Colonic mucosa (tissue), 4 donors: ENCODE measurements around the gene SMC3. TPM values are rescaled to one million over a fixed set of nuclear protein-coding genes. Genes with fewer than 3 reads are reported as not detected.

Experiments
- DNase-seq: peaks from one replicate; pipeline ENCODE4 v3.0.0-alpha.2; 2020
- H3K27ac ChIP-seq: fragments of 200-600 bp; one replicate; pipeline ENCODE4 v1.8.0; 2021
- H3K27me3 ChIP-seq: fragments of 200-600 bp; one replicate; pipeline ENCODE4 v1.8.0; 2021
- H3K36me3 ChIP-seq: fragments of 200-600 bp; one replicate; pipeline ENCODE4 v1.8.0; 2021
- H3K4me1 ChIP-seq: fragments of 200-600 bp; one replicate; pipeline ENCODE4 v1.8.0; 2021; ENCODE audit warnings: mild to moderate bottlenecking
- H3K4me3 ChIP-seq: fragments of 200-600 bp; one replicate; pipeline ENCODE4 v1.8.0; 2021
- H3K9ac ChIP-seq, 2 donors: one replicate each; pipeline ENCODE4 v1.7.0; 2013; ENCODE audit warnings: control low read depth in 2 of 2, low read depth in 2 of 2, low read length in 2 of 2
- H3K9me3 ChIP-seq: fragments of 200-600 bp; one replicate; pipeline ENCODE4 v1.8.0; 2021
- intact Hi-C: fragments of 100-400 bp; cut with DNase I; formaldehyde crosslinking; loops from one replicate; pipeline ENCODE4 v1.14.1; 2022
- total RNA-seq, 2 donors: library from RNA; stranded (reverse); fragmentation: NEBNext Ultra II Directional in 1 of 2; extraction: Animal tissue kit (Norgen Biotek cat#: 25700) in 1 of 2; gene quantifications; one replicate each; pipeline ENCODE4 v1.2.1, GENCODE V29; 2021
- TF ChIP-seq, protein P1 (sequence below): fragments of 200-600 bp; IDR thresholded peaks from one replicate; pipeline ENCODE4 v1.8.0; 2022; ENCODE audit warnings: antibody characterized with exemption, mild to moderate bottlenecking
- donor health status: healthy.
- donor health status: DM: no; HTN: no; CAD: no.
- donor health status: DM: no; HTN: no; CAD: no.

The SMC3 gene
- total RNA-seq, 2 donors from 2014 or later, result 26.9 to 33.0 TPM

DNA sequence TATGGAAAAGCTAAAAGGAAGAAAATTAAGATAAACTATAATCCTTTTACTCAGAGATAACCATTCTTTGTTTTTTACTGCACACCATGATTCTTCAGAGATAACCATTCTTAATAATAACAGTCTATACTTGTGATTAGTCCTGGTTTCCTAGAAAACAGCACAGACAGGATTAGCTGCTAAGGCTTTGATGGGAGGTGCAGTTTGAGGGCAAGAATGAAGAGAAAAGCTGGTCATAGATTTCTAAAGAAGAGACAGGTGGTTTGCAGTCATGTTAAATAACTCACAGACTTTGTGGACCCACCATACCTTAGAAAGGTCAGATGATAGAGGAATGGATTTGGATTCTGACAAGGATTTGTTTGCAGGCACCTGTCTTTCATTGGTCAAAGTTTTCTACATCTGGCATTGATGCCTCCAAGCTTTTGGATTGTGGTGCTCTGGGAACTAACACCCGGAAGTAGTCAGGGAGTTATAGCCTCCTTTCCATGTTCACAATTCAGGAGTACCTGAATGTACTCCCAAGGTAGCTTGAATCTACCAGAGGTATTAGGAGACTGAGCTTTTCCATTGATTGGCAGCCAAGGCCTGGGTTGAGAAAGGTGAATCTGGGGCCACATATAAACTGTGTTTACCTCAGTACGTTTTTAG is 3.7 kb downstream of the SMC3 start:
- no peak for DNase-seq
- Histone ChIP-seq H3K4me3 (no peak overlapping the region), H3K9ac (no peak overlapping the region), H3K27me3 (no peaks in the 10 kb centered on the region), H3K36me3 (no peaks in the 10 kb centered on the region), H3K4me1 (peaks cover 5% of the 10 kb centered on the region), H3K9me3 (no peaks in the 10 kb centered on the region), H3K27ac (no peak overlapping the region)
- TF ChIP-seq, protein P1, sequence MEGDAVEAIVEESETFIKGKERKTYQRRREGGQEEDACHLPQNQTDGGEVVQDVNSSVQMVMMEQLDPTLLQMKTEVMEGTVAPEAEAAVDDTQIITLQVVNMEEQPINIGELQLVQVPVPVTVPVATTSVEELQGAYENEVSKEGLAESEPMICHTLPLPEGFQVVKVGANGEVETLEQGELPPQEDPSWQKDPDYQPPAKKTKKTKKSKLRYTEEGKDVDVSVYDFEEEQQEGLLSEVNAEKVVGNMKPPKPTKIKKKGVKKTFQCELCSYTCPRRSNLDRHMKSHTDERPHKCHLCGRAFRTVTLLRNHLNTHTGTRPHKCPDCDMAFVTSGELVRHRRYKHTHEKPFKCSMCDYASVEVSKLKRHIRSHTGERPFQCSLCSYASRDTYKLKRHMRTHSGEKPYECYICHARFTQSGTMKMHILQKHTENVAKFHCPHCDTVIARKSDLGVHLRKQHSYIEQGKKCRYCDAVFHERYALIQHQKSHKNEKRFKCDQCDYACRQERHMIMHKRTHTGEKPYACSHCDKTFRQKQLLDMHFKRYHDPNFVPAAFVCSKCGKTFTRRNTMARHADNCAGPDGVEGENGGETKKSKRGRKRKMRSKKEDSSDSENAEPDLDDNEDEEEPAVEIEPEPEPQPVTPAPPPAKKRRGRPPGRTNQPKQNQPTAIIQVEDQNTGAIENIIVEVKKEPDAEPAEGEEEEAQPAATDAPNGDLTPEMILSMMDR, result no peak
- intact Hi-C loops, result no loop called here

DNA sequence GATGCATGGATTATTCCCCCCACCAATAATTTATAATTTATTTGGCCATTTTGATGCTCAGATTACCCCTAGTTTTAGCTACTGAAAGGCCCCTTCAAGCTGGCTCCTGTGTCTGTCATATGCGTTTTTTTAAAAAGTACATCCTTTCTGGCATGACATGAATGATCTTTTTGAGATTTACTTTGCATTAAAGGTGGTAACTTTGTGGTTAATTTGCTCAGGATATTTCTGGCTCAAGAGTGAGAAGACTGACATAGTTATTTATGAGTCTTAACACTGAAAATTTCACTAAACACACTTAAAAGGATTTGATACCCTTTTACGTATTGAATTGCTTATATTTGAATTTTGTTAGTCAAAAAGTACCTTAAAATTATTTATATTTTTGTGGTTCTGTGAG is 5.4 kb downstream of the SMC3 start:
- TF ChIP-seq, protein P1, result no peak
- H3K4me1 ChIP-seq, result no peaks in the 10 kb centered on the region
- H3K4me3 ChIP-seq, result no peak overlapping the region
- H3K27me3 ChIP-seq, result no peaks in the 10 kb centered on the region
- no peaks in the 10 kb centered on the region for H3K9me3 ChIP-seq
- DNase-seq, result no peak
- no peak overlapping the region for H3K9ac ChIP-seq
- no peak overlapping the region for H3K27ac ChIP-seq
- H3K36me3 ChIP-seq, result no peaks in the 10 kb centered on the region
- intact Hi-C loops, result no loop called here

DNA sequence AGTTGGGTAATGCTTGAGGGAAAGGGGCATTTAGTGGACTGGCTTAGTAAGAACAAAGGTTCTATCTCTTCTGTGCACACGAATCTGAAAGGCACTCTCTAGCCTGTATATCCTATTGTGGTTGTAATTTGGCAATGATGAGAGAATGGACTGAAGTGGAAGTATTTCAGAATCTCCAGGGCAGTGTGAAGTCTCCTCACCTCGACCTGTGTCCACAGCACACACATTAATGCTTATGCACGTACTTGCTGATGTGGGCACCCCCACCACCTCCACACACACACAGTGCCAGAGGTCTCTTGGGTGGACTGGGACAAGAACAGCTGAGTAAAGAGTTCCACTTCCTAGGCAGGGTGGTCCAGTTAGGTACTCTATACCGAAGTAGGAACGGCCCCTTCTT is 6.9 kb downstream of the SMC3 start:
- Histone ChIP-seq H3K27me3 (no peaks in the 10 kb centered on the region), H3K4me1 (no peaks in the 10 kb centered on the region), H3K9ac (no peak overlapping the region), H3K4me3 (no peak overlapping the region), H3K36me3 (no peaks in the 10 kb centered on the region), H3K27ac (no peak overlapping the region), H3K9me3 (no peaks in the 10 kb centered on the region)
- no peak for DNase-seq
- intact Hi-C loops, result no loop called here
- TF ChIP-seq, protein P1, result no peak

DNA sequence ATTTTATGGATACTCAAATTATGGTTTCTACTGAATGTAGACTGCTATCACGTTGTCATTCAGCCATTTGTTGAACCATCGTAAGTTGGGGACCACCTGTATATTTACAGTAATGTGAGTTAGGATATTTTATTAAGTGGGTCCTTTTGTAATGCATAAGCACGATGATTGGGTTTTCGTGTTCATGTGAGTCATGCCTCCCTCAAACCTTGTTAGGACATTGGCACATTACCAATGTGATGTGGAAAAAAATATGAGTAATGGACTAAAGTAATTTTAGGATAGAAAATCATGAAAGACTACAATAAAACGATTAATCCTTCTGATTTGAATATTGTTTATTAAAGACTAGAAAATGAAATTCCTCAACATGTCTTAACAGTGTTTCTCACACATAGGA is 8.7 kb downstream of the SMC3 start:
- H3K9me3 ChIP-seq, result no peaks in the 10 kb centered on the region
- H3K27me3 ChIP-seq, result no peaks in the 10 kb centered on the region
- H3K36me3 ChIP-seq, result no peaks in the 10 kb centered on the region
- TF ChIP-seq, protein P1, result no peak
- H3K4me1 ChIP-seq, result no peaks in the 10 kb centered on the region
- no peak overlapping the region for H3K4me3 ChIP-seq
- no peak overlapping the region for H3K27ac ChIP-seq
- H3K9ac ChIP-seq, result no peak overlapping the region
- intact Hi-C loops, result no loop called here
- DNase-seq, result no peak

GRCh38 chr10:110577056-110577455 is 9.6 kb downstream of the SMC3 start:
- Histone ChIP-seq H3K36me3 (no peaks in the 10 kb centered on the region), H3K27ac (no peak overlapping the region), H3K9ac (no peak overlapping the region), H3K4me3 (no peak overlapping the region), H3K9me3 (no peaks in the 10 kb centered on the region), H3K27me3 (no peaks in the 10 kb centered on the region), H3K4me1 (no peaks in the 10 kb centered on the region)
- DNase-seq, result no peak
- TF ChIP-seq, protein P1, result no peak
- intact Hi-C loops, result no loop called here
